ENCODE data around the gene MSL1. TPM values are rescaled to one million over a fixed set of nuclear protein-coding genes. Genes with fewer than 3 reads are reported as not detected.
A peak's percentile ranks its signal among the peaks of the same experiment; 100 is the strongest.

The MSL1 gene
- total and polyA plus RNA-seq, 9 of the 15 experiments (the other 6 are each of a cell fraction or from before 2014, with no cell fraction given): 13.8 to 120 (median 61.9) TPM

- TF ChIP-seq, protein P1, sequence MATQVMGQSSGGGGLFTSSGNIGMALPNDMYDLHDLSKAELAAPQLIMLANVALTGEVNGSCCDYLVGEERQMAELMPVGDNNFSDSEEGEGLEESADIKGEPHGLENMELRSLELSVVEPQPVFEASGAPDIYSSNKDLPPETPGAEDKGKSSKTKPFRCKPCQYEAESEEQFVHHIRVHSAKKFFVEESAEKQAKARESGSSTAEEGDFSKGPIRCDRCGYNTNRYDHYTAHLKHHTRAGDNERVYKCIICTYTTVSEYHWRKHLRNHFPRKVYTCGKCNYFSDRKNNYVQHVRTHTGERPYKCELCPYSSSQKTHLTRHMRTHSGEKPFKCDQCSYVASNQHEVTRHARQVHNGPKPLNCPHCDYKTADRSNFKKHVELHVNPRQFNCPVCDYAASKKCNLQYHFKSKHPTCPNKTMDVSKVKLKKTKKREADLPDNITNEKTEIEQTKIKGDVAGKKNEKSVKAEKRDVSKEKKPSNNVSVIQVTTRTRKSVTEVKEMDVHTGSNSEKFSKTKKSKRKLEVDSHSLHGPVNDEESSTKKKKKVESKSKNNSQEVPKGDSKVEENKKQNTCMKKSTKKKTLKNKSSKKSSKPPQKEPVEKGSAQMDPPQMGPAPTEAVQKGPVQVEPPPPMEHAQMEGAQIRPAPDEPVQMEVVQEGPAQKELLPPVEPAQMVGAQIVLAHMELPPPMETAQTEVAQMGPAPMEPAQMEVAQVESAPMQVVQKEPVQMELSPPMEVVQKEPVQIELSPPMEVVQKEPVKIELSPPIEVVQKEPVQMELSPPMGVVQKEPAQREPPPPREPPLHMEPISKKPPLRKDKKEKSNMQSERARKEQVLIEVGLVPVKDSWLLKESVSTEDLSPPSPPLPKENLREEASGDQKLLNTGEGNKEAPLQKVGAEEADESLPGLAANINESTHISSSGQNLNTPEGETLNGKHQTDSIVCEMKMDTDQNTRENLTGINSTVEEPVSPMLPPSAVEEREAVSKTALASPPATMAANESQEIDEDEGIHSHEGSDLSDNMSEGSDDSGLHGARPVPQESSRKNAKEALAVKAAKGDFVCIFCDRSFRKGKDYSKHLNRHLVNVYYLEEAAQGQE (IDR thresholded peaks at IDR 0.05; ENCODE audit: borderline replicate concordance): peak; percentile 69; the same call in 1 of the 2 replicates
- TF ChIP-seq, protein P1 (CRISPR knock-in tag; IDR thresholded peaks at IDR 0.05; ENCODE audit: low read depth): no peak
- TF ChIP-seq NRF1 (conservative IDR thresholded peaks at IDR 0.05 in 1 of 2, IDR thresholded peaks at IDR 0.05 in 1 of 2): 0 out of 4 replicates have a peak, but pooled peaks of 1 of the 2 experiments have one; percentile 5
- peak; percentile 68 to 85 for TF ChIP-seq RAD21 (CRISPR knock-in tag; conservative IDR thresholded peaks at IDR 0.05 in 1 of 2, IDR thresholded peaks at IDR 0.05 in 1 of 2)
- TF ChIP-seq SMC3 (conservative IDR thresholded peaks at IDR 0.05; ENCODE audit: insufficient read depth, low read depth, low read length): peak; percentile 50
- no peak for TF ChIP-seq CBX1 (IDR thresholded peaks at IDR 0.05; ENCODE audit: low read depth)
- peak; percentile 72 for TF ChIP-seq ZNF384 (IDR thresholded peaks at IDR 0.05; ENCODE audit: low read depth, low read length)
Observed at GRCh38 chr17:40168262-40168832, 46.6 kb downstream of the MSL1 start (continued).
